ENCODE data around the gene RANBP9. TPM values are rescaled to one million over a fixed set of nuclear protein-coding genes. Genes with fewer than 3 reads are reported as not detected.

RANBP9 gene
- total and polyA plus RNA-seq, 2 donors from 2014 or later = 16.4 to 29.0 TPM

DNA sequence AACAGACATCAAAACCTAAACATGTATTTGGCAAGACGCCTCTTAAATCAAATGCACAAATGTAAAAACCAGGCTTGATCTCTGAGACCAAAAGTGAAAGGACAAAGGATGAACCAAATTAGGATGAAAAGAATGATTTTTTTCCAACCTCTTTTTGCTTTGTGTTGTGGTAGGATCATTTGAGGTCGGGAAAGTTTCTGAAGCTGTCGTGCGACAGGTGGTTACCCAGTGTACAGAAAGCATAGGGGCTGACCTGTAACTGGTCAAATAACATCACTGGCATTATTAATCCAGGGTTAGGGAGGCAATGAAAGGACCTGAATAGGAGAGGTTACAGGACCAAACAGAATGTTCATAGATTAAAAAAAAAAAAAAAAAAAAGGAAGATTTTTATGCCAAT, 114.6 kb downstream of the RANBP9 start:
- intact Hi-C loops (cut with DNase I) = no loop called here
- H3K9ac ChIP-seq (ENCODE audit: low read length in 3 of 3) = no peak overlapping the region
- no peaks in the 10 kb centered on the region for H3K4me1 ChIP-seq (ENCODE audit: control insufficient read depth in 2 of 3, insufficient read depth in 2 of 3, low read depth in 1 of 3, low read length in 3 of 3)
- DNase-seq = no peak
- H3K36me3 ChIP-seq (ENCODE audit: control insufficient read depth in 2 of 3, insufficient read depth in 3 of 3, low read length in 3 of 3) = peaks cover 0 to 41% (median 15%) of the 10 kb centered on the region in 3 donors
- H3K27me3 ChIP-seq (ENCODE audit: control insufficient read depth, insufficient read depth, low read length) = no peaks in the 10 kb centered on the region
- no peaks in the 10 kb centered on the region for H3K9me3 ChIP-seq (ENCODE audit: control insufficient read depth in 2 of 3, insufficient read depth in 1 of 3, low read length in 3 of 3)
- no peak overlapping the region for H3K27ac ChIP-seq (ENCODE audit: low read depth in 2 of 2, low read length in 2 of 2)
- no peak overlapping the region for H3K4me3 ChIP-seq (ENCODE audit: low read length in 3 of 3)
- TF ChIP-seq, protein P1, sequence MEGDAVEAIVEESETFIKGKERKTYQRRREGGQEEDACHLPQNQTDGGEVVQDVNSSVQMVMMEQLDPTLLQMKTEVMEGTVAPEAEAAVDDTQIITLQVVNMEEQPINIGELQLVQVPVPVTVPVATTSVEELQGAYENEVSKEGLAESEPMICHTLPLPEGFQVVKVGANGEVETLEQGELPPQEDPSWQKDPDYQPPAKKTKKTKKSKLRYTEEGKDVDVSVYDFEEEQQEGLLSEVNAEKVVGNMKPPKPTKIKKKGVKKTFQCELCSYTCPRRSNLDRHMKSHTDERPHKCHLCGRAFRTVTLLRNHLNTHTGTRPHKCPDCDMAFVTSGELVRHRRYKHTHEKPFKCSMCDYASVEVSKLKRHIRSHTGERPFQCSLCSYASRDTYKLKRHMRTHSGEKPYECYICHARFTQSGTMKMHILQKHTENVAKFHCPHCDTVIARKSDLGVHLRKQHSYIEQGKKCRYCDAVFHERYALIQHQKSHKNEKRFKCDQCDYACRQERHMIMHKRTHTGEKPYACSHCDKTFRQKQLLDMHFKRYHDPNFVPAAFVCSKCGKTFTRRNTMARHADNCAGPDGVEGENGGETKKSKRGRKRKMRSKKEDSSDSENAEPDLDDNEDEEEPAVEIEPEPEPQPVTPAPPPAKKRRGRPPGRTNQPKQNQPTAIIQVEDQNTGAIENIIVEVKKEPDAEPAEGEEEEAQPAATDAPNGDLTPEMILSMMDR (IDR thresholded peaks at IDR 0.05; ENCODE audit: borderline replicate concordance, extremely low read depth, insufficient read depth) = no peak
- no peak for FAIRE-seq

DNA sequence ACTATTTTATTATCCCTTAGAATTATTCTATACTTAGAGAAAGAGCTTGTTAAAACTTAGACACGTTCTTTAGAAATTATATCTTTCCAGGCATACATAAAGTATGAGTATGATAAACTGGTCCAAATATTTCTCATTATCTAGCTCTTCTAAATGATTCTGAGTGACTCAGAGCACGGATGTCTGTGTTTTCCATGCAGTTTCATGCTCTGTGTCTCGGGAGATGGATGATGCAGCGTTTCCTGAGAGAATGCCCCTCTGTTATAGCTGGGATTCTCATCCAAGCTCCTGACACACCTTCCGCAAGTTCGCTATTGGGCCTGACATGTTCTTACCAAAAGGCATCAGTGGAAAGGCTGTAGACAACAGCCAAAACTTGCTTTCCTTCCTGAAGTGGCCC, 117.9 kb downstream of the RANBP9 start:
- intact Hi-C loops (cut with DNase I) = no loop called here
- DNase-seq (no peak), FAIRE-seq (no peak)
- Histone ChIP-seq H3K4me3 (ENCODE audit: low read length in 3 of 3) (no peak overlapping the region), H3K9me3 (ENCODE audit: control insufficient read depth in 2 of 3, insufficient read depth in 1 of 3, low read length in 3 of 3) (no peaks in the 10 kb centered on the region), H3K36me3 (ENCODE audit: control insufficient read depth in 2 of 3, insufficient read depth in 3 of 3, low read length in 3 of 3) (peaks cover 0 to 41% (median 10%) of the 10 kb centered on the region in 3 donors), H3K27ac (ENCODE audit: low read depth in 2 of 2, low read length in 2 of 2) (no peak overlapping the region), H3K4me1 (ENCODE audit: control insufficient read depth in 2 of 3, insufficient read depth in 2 of 3, low read depth in 1 of 3, low read length in 3 of 3) (no peaks in the 10 kb centered on the region), H3K27me3 (ENCODE audit: control insufficient read depth, insufficient read depth, low read length) (no peaks in the 10 kb centered on the region), H3K9ac (ENCODE audit: low read length in 3 of 3) (no peak overlapping the region)
- TF ChIP-seq, protein P1 (IDR thresholded peaks at IDR 0.05; ENCODE audit: borderline replicate concordance, extremely low read depth, insufficient read depth) = no peak

DNA sequence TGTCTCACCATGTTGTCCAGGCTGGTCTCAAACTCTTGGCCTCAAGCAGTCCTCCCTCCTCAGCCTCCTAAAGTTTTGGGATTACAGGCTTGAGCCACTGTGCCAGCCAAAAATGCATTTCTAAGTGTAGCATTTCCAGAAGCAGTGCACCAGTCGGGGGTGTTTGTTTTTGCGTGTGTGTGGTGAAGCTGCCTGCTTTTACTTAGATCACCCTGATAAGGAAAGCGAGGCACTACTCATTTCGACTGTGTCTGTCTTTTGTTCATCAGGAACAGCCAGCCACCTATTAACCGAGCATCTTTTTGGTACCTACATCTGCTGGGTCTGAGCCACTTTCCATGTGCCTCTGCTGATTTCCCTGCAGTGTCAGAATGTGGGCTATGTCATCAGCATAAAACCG, 118.5 kb downstream of the RANBP9 start:
- intact Hi-C loops (cut with DNase I) = no loop called here
- no peak overlapping the region for H3K27ac ChIP-seq (ENCODE audit: low read depth in 2 of 2, low read length in 2 of 2)
- no peak overlapping the region for H3K9ac ChIP-seq (ENCODE audit: low read length in 3 of 3)
- no peaks in the 10 kb centered on the region for H3K4me1 ChIP-seq (ENCODE audit: control insufficient read depth in 2 of 3, insufficient read depth in 2 of 3, low read depth in 1 of 3, low read length in 3 of 3)
- FAIRE-seq (no peak), DNase-seq (no peak)
- H3K36me3 ChIP-seq (ENCODE audit: control insufficient read depth in 2 of 3, insufficient read depth in 3 of 3, low read length in 3 of 3) = peaks cover 0 to 41% (median 16%) of the 10 kb centered on the region in 3 donors
- H3K9me3 ChIP-seq (ENCODE audit: control insufficient read depth in 2 of 3, insufficient read depth in 1 of 3, low read length in 3 of 3) = no peaks in the 10 kb centered on the region
- H3K4me3 ChIP-seq (ENCODE audit: low read length in 3 of 3) = no peak overlapping the region
- TF ChIP-seq, protein P1 (IDR thresholded peaks at IDR 0.05; ENCODE audit: borderline replicate concordance, extremely low read depth, insufficient read depth) = no peak
- no peaks in the 10 kb centered on the region for H3K27me3 ChIP-seq (ENCODE audit: control insufficient read depth, insufficient read depth, low read length)

All from kidney (tissue), 14 donors.